ENCODE measurements around the gene FASTKD2.

Gene FASTKD2

GRCh38 chr2:206765242-206766056 is at the start of gene FASTKD2, which contains the start of gene MDH1B:
FASTKD2 (plus strand) TSS chr2:206765606; CDS start chr2:206766694, 1,088 bp downstream.
MDH1B (minus strand) TSS chr2:206765328; CDS start chr2:206765271, 57 bp downstream.
- DNase-seq: peak; percentile 91 to 93

GRCh38 chr2:206716623-206717022 is 48.8 kb upstream of the FASTKD2 start:
- no peak for DNase-seq

GRCh38 chr2:206718296-206718695 is 47.1 kb upstream of the FASTKD2 start, which contains the start of gene DYTN:
DYTN (minus strand) TSS chr2:206718396; CDS start chr2:206718279, 117 bp downstream.
- DNase-seq: no peak

- DNase-seq: no peak
These were observed 44.0 kb upstream of the FASTKD2 start for GRCh38 chr2:206721256-206721920.

GRCh38 chr2:206723288-206723687 is 42.1 kb upstream of the FASTKD2 start:
- no peak for DNase-seq

GRCh38 chr2:206727287-206727686 is 38.1 kb upstream of the FASTKD2 start:
- DNase-seq: no peak

- DNase-seq: peak in 1 of 2 experiments; percentile 18
These were observed 36.9 kb upstream of the FASTKD2 start for GRCh38 chr2:206728277-206729199.

GRCh38 chr2:206733341-206733740 is 32.1 kb upstream of the FASTKD2 start:
- DNase-seq: no peak

- DNase-seq: peak; percentile 22 to 26
These were observed 28.5 kb upstream of the FASTKD2 start for GRCh38 chr2:206736935-206737334.

GRCh38 chr2:206739271-206739670 is 26.1 kb upstream of the FASTKD2 start:
- DNase-seq: no peak

GRCh38 chr2:206740800-206741199 is 24.6 kb upstream of the FASTKD2 start:
- DNase-seq: no peak

GRCh38 chr2:206756816-206757215 is 8.6 kb upstream of the FASTKD2 start:
- DNase-seq: no peak

GRCh38 chr2:206764673-206765241 is 649 bp upstream of the FASTKD2 start:
- no peak for DNase-seq

- no peak for DNase-seq
These were observed 888 bp downstream of the FASTKD2 start for GRCh38 chr2:206766057-206766930.

- DNase-seq: no peak
These were observed 9.5 kb downstream of the FASTKD2 start for GRCh38 chr2:206774871-206775270.

GRCh38 chr2:206776432-206776831 is 11.0 kb downstream of the FASTKD2 start:
- no peak for DNase-seq

- no peak for DNase-seq
These were observed 15.3 kb downstream of the FASTKD2 start for GRCh38 chr2:206780671-206781070.

GRCh38 chr2:206783718-206784117 is 18.3 kb downstream of the FASTKD2 start:
- no peak for DNase-seq

GRCh38 chr2:206784559-206785353 is 19.4 kb downstream of the FASTKD2 start:
- no peak for DNase-seq

GRCh38 chr2:206790311-206790935 is 25.0 kb downstream of the FASTKD2 start:
- DNase-seq: no peak
